ENCODE data around the gene ABLIM3. TPM values are rescaled to one million over a fixed set of nuclear protein-coding genes. Genes with fewer than 3 reads are reported as not detected.

ABLIM3 gene
- polyA plus RNA-seq, 5 donors: 85.6 to 123 (median 104) TPM

- no peak for DNase-seq
Observed at GRCh38 chr5:149301744-149302380, 160.6 kb downstream of the ABLIM3 start.

- DNase-seq: no peak
Observed at GRCh38 chr5:149302641-149303040, 161.3 kb downstream of the ABLIM3 start.

GRCh38 chr5:149303210-149303609 lies 161.9 kb downstream of the ABLIM3 start:
- no peak for DNase-seq

GRCh38 chr5:149304195-149305078 lies 163.1 kb downstream of the ABLIM3 start:
- no peak for DNase-seq

GRCh38 chr5:149309354-149309753 lies 168.1 kb downstream of the ABLIM3 start:
- DNase-seq: no peak

Other genes with a start within 250 kb of the ABLIM3 start
- gene SH3TC2, start 78.4 kb upstream of the ABLIM3 start, polyA plus RNA-seq (ENCODE audit: insufficient read depth in 1 of 5, insufficient read length in 5 of 5, low replicate concordance in 1 of 5): 1 to 10 TPM; 1.3 to 3.2 (median 1.4) TPM
- 10 to 100 TPM; 35.7 to 40.9 (median 39.5) TPM for gene AFAP1L1, start 130.4 kb downstream of the ABLIM3 start, polyA plus RNA-seq (ENCODE audit: insufficient read depth in 1 of 5, insufficient read length in 5 of 5, low replicate concordance in 1 of 5)
- 10 to 100 TPM; 14.8 to 30.8 (median 24.5) TPM for gene GRPEL2, start 204.0 kb downstream of the ABLIM3 start, polyA plus RNA-seq (ENCODE audit: insufficient read depth in 1 of 5, insufficient read length in 5 of 5, low replicate concordance in 1 of 5)
- gene PCYOX1L, start 216.6 kb downstream of the ABLIM3 start, polyA plus RNA-seq (ENCODE audit: insufficient read depth in 1 of 5, insufficient read length in 5 of 5, low replicate concordance in 1 of 5): 10 to 100 TPM; 14.8 to 16.7 (median 15.0) TPM
- 10 to 100 TPM in 1 of 5 donors, 1 to 10 TPM in 2, under 1 TPM in 2; 0.62 to 20.7 (median 1.1) TPM for gene IL17B, start 237.8 kb downstream of the ABLIM3 start, polyA plus RNA-seq (ENCODE audit: insufficient read depth in 1 of 5, insufficient read length in 5 of 5, low replicate concordance in 1 of 5)

All from right lung (tissue), 5 donors.